DND-41 (cell line): ENCODE measurements around the gene ASIC1.
A peak's percentile ranks its signal among the peaks of the same experiment; 100 is the strongest.

Experiments used
- ATAC-seq: fragments of 200-7000 bp; cut with Tn5 transposase; 3 replicates; pipeline ENCODE4 v1.9.1; 2021; ENCODE audit warnings: low read depth; ENCODE audit not compliant: insufficient read depth
- DNase-seq: peaks from one replicate; pipeline ENCODE4 v3.0.0-alpha.2; 2020
- H2AFZ ChIP-seq: 2 replicates; pipeline ENCODE4 v1.6.0; 2012; ENCODE audit warnings: low read depth, low read length
- H3K27ac ChIP-seq: 2 replicates; pipeline ENCODE4 v1.5.1; 2012; ENCODE audit warnings: low read length, inconsistent platforms
- H3K27me3 ChIP-seq: fragments of 200-600 bp; sonication (generic); 2 replicates; pipeline ENCODE4 v1.6.0; 2012; ENCODE audit warnings: low read length, mild to moderate bottlenecking, inconsistent platforms; ENCODE audit not compliant: insufficient read depth, poor library complexity
- H3K36me3 ChIP-seq: 2 replicates; pipeline ENCODE4 v1.5.1; 2012; ENCODE audit warnings: low read length, inconsistent platforms; ENCODE audit not compliant: insufficient read depth
- H3K4me1 ChIP-seq: 2 replicates; pipeline ENCODE4 v1.5.1; 2012; ENCODE audit warnings: mild to moderate bottlenecking, low read length; ENCODE audit not compliant: insufficient read depth
- H3K4me2 ChIP-seq: 2 replicates; pipeline ENCODE4 v1.6.0; 2012; ENCODE audit warnings: mild to moderate bottlenecking, moderate library complexity, low read length, inconsistent platforms; ENCODE audit not compliant: insufficient read depth
- H3K4me3 ChIP-seq, 2 experiments: fragments of 200-600 bp in 1 of 2; shearing (Covaris generic) in 1 of 2; 2 replicates each; pipeline ENCODE4 v1.5.1; 2012 to 2016; ENCODE audit warnings: inconsistent platforms in 2 of 2, low read length in 2 of 2, mild to moderate bottlenecking in 2 of 2, low read depth in 1 of 2, moderate library complexity in 1 of 2
- H3K79me2 ChIP-seq: 2 replicates; pipeline ENCODE4 v1.6.0; 2012; ENCODE audit warnings: low read length, inconsistent platforms; ENCODE audit not compliant: insufficient read depth
- H3K9ac ChIP-seq: 2 replicates; pipeline ENCODE4 v1.6.0; 2012; ENCODE audit warnings: low read depth, mild to moderate bottlenecking, inconsistent platforms, low read length, moderate library complexity
- H3K9me3 ChIP-seq: 2 replicates; pipeline ENCODE4 v1.5.1; 2012; ENCODE audit warnings: low read length, moderate library complexity, mild to moderate bottlenecking, inconsistent platforms; ENCODE audit not compliant: insufficient read depth, severe bottlenecking
- H4K20me1 ChIP-seq: 2 replicates; pipeline ENCODE4 v1.6.0; 2012; ENCODE audit warnings: low read length; ENCODE audit not compliant: insufficient read depth
- CTCF ChIP-seq: IDR thresholded peaks from 2 replicates; pipeline ENCODE4 v1.5.1; 2012; ENCODE audit warnings: borderline replicate concordance, low read length, moderate library complexity, mild to moderate bottlenecking; ENCODE audit not compliant: poor library complexity, severe bottlenecking; ENCODE audit errors: extremely low read depth
- EZH2 ChIP-seq: IDR thresholded peaks from 3 replicates; pipeline ENCODE4 v1.6.1; 2012; ENCODE audit warnings: borderline replicate concordance, low read depth, mild to moderate bottlenecking, moderate library complexity, low read length, inconsistent platforms; ENCODE audit not compliant: severe bottlenecking

ASIC1 gene

GRCh38 chr12:50073712-50074111 is 16.3 kb downstream of the ASIC1 start:
- Histone ChIP-seq H3K4me2 (no peak overlapping the region), H3K9me3 (no peaks in the 10 kb centered on the region), H3K4me1 (peaks cover 19% of the 10 kb centered on the region), H3K9ac (no peak overlapping the region), H3K36me3 (no peaks in the 10 kb centered on the region), H3K4me3 (no peak overlapping the region), H3K27me3 (no peaks in the 10 kb centered on the region), H4K20me1 (no peaks in the 10 kb centered on the region), H3K79me2 (no peaks in the 10 kb centered on the region), H2AFZ (no peak overlapping the region), H3K27ac (no peak overlapping the region)
- ATAC-seq (no peak), DNase-seq (no peak)
- TF ChIP-seq EZH2 (no peak), CTCF (no peak)

- TF ChIP-seq CTCF: peak; percentile 97
- TF ChIP-seq EZH2: no peak
- H3K9ac ChIP-seq: 0 out of 2 replicates have a peak overlapping the region, but pooled peaks have one; percentile 25
- H3K27ac ChIP-seq: no peak overlapping the region
- no peaks in the 10 kb centered on the region for H3K79me2 ChIP-seq
- H3K36me3 ChIP-seq: no peaks in the 10 kb centered on the region
- DNase-seq: peak; percentile 81
- H2AFZ ChIP-seq: peak overlapping the region; percentile 77
- no peak overlapping the region for H3K4me3 ChIP-seq
- H3K9me3 ChIP-seq: no peaks in the 10 kb centered on the region
- peaks cover 16% of the 10 kb centered on the region for H3K4me1 ChIP-seq
- H3K27me3 ChIP-seq: no peaks in the 10 kb centered on the region
- H3K4me2 ChIP-seq: peak overlapping the region; percentile 52
- peak; percentile 91 for ATAC-seq
- H4K20me1 ChIP-seq: no peaks in the 10 kb centered on the region
Observed at GRCh38 chr12:50074936-50075807, 17.8 kb downstream of the ASIC1 start.

- Histone ChIP-seq H3K27ac (no peak overlapping the region), H3K4me3 (no peak overlapping the region), H3K27me3 (no peaks in the 10 kb centered on the region), H3K4me1 (peaks cover 10% of the 10 kb centered on the region), H3K36me3 (no peaks in the 10 kb centered on the region), H4K20me1 (no peaks in the 10 kb centered on the region), H3K9ac (no peak overlapping the region), H3K9me3 (no peaks in the 10 kb centered on the region), H2AFZ (peak overlapping the region; percentile 77; the same call in 1 of the 2 replicates), H3K4me2 (no peak overlapping the region), H3K79me2 (no peaks in the 10 kb centered on the region)
- ATAC-seq (no peak), DNase-seq (no peak)
- no peak for TF ChIP-seq EZH2
- no peak for TF ChIP-seq CTCF
Observed at GRCh38 chr12:50075808-50076170, 18.4 kb downstream of the ASIC1 start.
